Smooth muscle cell (in vitro differentiated cells): Measurements from ENCODE around the gene AFF3. TPM values are rescaled to one million over a fixed set of nuclear protein-coding genes. Genes with fewer than 3 reads are reported as not detected.

Experiments
- DNase-seq: peaks from one replicate; lab custom pipeline; 2025; ENCODE audit not compliant: unreplicated experiment; lab: John Stamatoyannopoulos, UW
- H2AFZ ChIP-seq: fragments of 200-600 bp; sonication (generic); 2 replicates; pipeline ENCODE4 v1.6.0; 2016; ENCODE audit warnings: antibody characterized with exemption, low read depth, mild to moderate bottlenecking
- H3F3A ChIP-seq: fragments of 200-600 bp; sonication (generic); 2 replicates; pipeline ENCODE4 v1.6.0; 2017; ENCODE audit warnings: antibody characterized with exemption, low read depth
- H3K27ac ChIP-seq: fragments of 200-600 bp; sonication (generic); 2 replicates; pipeline ENCODE4 v1.5.1; 2016; ENCODE audit warnings: low read depth, mild to moderate bottlenecking
- H3K27me3 ChIP-seq: fragments of 200-600 bp; sonication (generic); 2 replicates; pipeline ENCODE4 v1.6.1; 2016; ENCODE audit warnings: low read depth, mild to moderate bottlenecking
- H3K36me3 ChIP-seq: fragments of 200-600 bp; sonication (generic); 2 replicates; pipeline ENCODE4 v1.5.1; 2016; ENCODE audit warnings: low read depth
- H3K4me1 ChIP-seq: fragments of 200-600 bp; sonication (generic); 2 replicates; pipeline ENCODE4 v1.5.1; 2016; ENCODE audit warnings: low read depth
- H3K4me2 ChIP-seq: fragments of 200-600 bp; sonication (generic); 2 replicates; pipeline ENCODE4 v1.6.0; 2016; ENCODE audit warnings: mild to moderate bottlenecking
- H3K4me3 ChIP-seq: fragments of 200-600 bp; sonication (generic); 2 replicates; pipeline ENCODE4 v1.5.1; 2016; ENCODE audit warnings: mild to moderate bottlenecking
- H3K79me2 ChIP-seq: fragments of 200-600 bp; sonication (generic); 2 replicates; pipeline ENCODE4 v1.6.0; 2016; ENCODE audit warnings: low read depth, mild to moderate bottlenecking
- H3K9ac ChIP-seq: fragments of 200-600 bp; sonication (generic); 2 replicates; pipeline ENCODE4 v1.6.0; 2016; ENCODE audit warnings: low read depth
- H3K9me3 ChIP-seq: fragments of 200-600 bp; sonication (generic); replicated peaks from 2 replicates; pipeline ENCODE4 v1.5.1; 2016; ENCODE audit warnings: low read depth
- H4K20me1 ChIP-seq: fragments of 200-600 bp; sonication (generic); 2 replicates; pipeline ENCODE4 v1.6.0; 2016; ENCODE audit warnings: low read depth
- WGBS: methylation state at CpG from one replicate; pipeline ENCODE4 v1.1.7; 2016; ENCODE audit warnings: low lambda C conversion rate; 5-methylcytosine and 5-hydroxymethylcytosine counted together
- polyA plus RNA-seq: library from polyadenylated mRNA; unstranded; fragments of >200 nt; fragmentation: Nextera tagmentation; extraction: Ambion mirVana; gene quantifications from 2 replicates; pipeline ENCODE4 v1.2.1, GENCODE V29; 2016
- total RNA-seq: library from RNA; depleted of rRNA; stranded (reverse); fragments of >200 nt; gene quantifications from 2 replicates; pipeline ENCODE4 v1.2.3, GENCODE V29; 2014
- TF ChIP-seq, protein P1 (sequence below): fragments of 200-600 bp; sonication (generic); IDR thresholded peaks from 2 replicates; pipeline ENCODE4 v1.5.1; 2017; ENCODE audit warnings: borderline replicate concordance, mild to moderate bottlenecking, antibody characterized with exemption; ENCODE audit not compliant: insufficient read depth, poor library complexity, severe bottlenecking

Gene AFF3
- total and polyA plus RNA-seq, 2 experiments from 2014 or later, result 0.27 to 0.39 TPM

DNA sequence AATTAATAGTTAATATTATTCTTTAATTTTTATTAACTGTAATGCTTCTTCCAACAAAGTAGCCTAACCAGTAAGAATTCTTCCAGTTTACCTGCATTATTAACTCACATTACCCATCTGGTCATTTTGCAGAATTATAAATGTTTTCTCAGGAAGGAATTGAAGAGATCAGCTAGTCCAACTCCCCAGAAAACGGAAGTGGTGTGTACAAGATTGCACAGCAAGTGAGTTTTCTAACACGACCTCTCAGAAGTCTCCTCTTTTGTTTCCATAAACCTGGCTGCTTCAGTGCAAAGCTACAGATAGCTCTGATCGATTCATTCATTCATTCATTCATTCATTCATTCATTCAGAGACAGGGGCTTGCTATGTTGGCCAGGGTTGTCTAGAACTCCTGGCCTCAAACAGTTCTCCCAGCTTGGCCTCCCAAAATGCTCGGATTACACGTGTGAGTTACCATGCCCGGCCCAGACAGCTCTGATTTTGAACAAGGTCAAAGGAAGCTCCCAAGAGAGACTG lies 523.8 kb downstream of the AFF3 start:
- no peak for DNase-seq
- Histone ChIP-seq H4K20me1 (no peaks in the 10 kb centered on the region), H3K4me2 (no peak overlapping the region), H3K27ac (no peak overlapping the region), H3K79me2 (no peaks in the 10 kb centered on the region), H3K9me3 (no peaks in the 10 kb centered on the region), H2AFZ (no peak overlapping the region), H3K27me3 (no peaks in the 10 kb centered on the region), H3K4me3 (no peak overlapping the region), H3K36me3 (no peaks in the 10 kb centered on the region), H3K4me1 (no peaks in the 10 kb centered on the region), H3F3A (no peaks in the 10 kb centered on the region), H3K9ac (no peak overlapping the region)
- TF ChIP-seq, protein P1, sequence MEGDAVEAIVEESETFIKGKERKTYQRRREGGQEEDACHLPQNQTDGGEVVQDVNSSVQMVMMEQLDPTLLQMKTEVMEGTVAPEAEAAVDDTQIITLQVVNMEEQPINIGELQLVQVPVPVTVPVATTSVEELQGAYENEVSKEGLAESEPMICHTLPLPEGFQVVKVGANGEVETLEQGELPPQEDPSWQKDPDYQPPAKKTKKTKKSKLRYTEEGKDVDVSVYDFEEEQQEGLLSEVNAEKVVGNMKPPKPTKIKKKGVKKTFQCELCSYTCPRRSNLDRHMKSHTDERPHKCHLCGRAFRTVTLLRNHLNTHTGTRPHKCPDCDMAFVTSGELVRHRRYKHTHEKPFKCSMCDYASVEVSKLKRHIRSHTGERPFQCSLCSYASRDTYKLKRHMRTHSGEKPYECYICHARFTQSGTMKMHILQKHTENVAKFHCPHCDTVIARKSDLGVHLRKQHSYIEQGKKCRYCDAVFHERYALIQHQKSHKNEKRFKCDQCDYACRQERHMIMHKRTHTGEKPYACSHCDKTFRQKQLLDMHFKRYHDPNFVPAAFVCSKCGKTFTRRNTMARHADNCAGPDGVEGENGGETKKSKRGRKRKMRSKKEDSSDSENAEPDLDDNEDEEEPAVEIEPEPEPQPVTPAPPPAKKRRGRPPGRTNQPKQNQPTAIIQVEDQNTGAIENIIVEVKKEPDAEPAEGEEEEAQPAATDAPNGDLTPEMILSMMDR, result no peak
- WGBS, result 81% methylated on average over 6 of the region's 6 CpGs

DNA sequence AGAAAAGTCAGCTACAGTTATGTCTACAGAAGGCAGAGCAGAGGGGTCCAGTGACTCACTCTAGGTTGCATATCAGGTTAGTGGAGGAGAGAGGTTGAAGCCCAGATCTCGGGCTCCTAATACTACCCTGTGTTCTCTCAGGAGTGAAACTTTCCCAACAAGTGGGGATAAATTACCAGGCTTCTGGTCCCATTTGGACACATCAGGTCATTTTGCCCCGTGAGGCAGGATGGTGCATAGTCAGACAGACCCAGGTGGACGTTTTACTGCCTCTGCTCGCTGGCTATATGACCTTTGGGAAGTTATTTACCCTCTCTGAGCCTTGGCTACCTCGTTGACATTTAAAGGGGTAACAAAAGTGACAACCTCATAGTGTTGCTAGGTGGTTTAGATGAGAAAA lies 524.6 kb downstream of the AFF3 start:
- H3K4me3 ChIP-seq, result no peak overlapping the region
- no peaks in the 10 kb centered on the region for H3F3A ChIP-seq
- no peaks in the 10 kb centered on the region for H3K79me2 ChIP-seq
- H3K27ac ChIP-seq, result no peak overlapping the region
- no peak for DNase-seq
- no peak overlapping the region for H3K9ac ChIP-seq
- H4K20me1 ChIP-seq, result no peaks in the 10 kb centered on the region
- H3K9me3 ChIP-seq, result no peaks in the 10 kb centered on the region
- TF ChIP-seq, protein P1, result no peak
- H2AFZ ChIP-seq, result no peak overlapping the region
- H3K27me3 ChIP-seq, result no peaks in the 10 kb centered on the region
- no peaks in the 10 kb centered on the region for H3K4me1 ChIP-seq
- 81% methylated on average over 5 of the region's 5 CpGs for WGBS
- H3K36me3 ChIP-seq, result no peaks in the 10 kb centered on the region
- H3K4me2 ChIP-seq, result no peak overlapping the region

DNA sequence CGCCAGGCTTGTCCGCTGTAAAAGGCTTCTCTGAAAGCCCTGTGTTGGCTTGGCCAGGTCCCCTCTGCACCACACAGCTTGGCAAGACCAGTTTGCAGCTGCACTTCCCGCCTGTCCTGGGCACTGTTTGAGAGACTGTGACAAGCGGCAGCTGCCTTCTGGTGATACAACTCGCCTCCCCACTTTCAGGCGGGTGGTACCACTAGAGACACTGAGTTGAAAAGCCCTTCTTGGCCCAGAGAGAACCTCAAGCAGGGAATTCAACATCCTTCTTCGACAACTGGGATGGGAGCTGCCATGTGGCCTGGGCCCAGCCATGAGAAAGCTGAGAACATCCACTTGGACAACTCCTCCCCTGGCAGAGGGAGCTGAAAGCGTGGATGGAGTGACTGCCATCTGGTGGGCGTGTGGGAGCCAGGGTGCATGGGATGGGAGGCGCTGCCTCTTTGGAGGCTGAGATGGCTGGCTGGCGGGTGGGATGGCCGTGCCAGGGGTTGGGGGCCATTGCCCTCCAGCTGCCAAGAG lies 527.1 kb downstream of the AFF3 start:
- H3K4me3 ChIP-seq, result no peak overlapping the region
- no peak overlapping the region for H3K4me2 ChIP-seq
- no peaks in the 10 kb centered on the region for H4K20me1 ChIP-seq
- no peaks in the 10 kb centered on the region for H3K9me3 ChIP-seq
- H3K4me1 ChIP-seq, result no peaks in the 10 kb centered on the region
- H3K27me3 ChIP-seq, result no peaks in the 10 kb centered on the region
- TF ChIP-seq, protein P1, result no peak
- H3K36me3 ChIP-seq, result no peaks in the 10 kb centered on the region
- H3F3A ChIP-seq, result no peaks in the 10 kb centered on the region
- no peak overlapping the region for H2AFZ ChIP-seq
- DNase-seq, result no peak
- 91% methylated on average over 12 of the region's 12 CpGs for WGBS
- no peak overlapping the region for H3K27ac ChIP-seq
- no peaks in the 10 kb centered on the region for H3K79me2 ChIP-seq
- no peak overlapping the region for H3K9ac ChIP-seq

DNA sequence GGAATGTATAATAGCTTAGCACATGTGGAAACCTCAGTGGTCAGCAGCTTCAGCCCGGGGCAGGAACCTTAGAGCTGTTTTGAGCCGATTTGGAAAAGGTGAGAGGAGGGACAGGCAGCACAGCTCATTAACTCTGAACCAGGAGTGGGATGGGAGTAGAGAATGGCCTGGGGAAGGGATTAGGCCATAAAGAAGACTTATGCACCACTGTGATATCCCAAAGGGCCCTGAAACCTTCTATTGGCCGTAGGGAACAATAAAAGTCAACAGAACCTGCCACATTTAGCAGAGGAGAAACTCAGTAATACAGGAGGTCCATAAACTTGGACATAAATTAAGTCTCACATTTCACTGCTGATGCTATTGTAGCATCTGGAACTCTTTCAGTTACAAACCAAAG lies 528.4 kb downstream of the AFF3 start:
- H3K4me3 ChIP-seq, result no peak overlapping the region
- no peaks in the 10 kb centered on the region for H3K27me3 ChIP-seq
- H3K27ac ChIP-seq, result no peak overlapping the region
- no peak overlapping the region for H3K4me2 ChIP-seq
- WGBS, result 85% methylated on average over 3 of the region's 3 CpGs
- TF ChIP-seq, protein P1, result no peak
- H3K4me1 ChIP-seq, result no peaks in the 10 kb centered on the region
- H3F3A ChIP-seq, result no peaks in the 10 kb centered on the region
- no peak for DNase-seq
- H4K20me1 ChIP-seq, result no peaks in the 10 kb centered on the region
- no peaks in the 10 kb centered on the region for H3K9me3 ChIP-seq
- no peak overlapping the region for H2AFZ ChIP-seq
- no peak overlapping the region for H3K9ac ChIP-seq
- no peaks in the 10 kb centered on the region for H3K79me2 ChIP-seq
- H3K36me3 ChIP-seq, result no peaks in the 10 kb centered on the region
